Stimulated activated CD4-positive, alpha-beta T cell treated with anti-CD3 and anti-CD28 coated beads, Interleukin-1b, Interleukin-23, amount 100 ng/mL, for 24 hours (primary cell): ENCODE data around the gene ACER1.
"Not testable (repeated sequence)": the region's sequence is repeated elsewhere in the genome, so short reads cannot be mapped to it uniquely, and the experiment has no call there.

Experiments used
- DNase-seq, 4 experiments: peaks; one replicate each; pipeline ENCODE4 v3.0.0-alpha.2; 2020; ENCODE audit warnings: low read depth in 4 of 4, low spot score in 1 of 4

ACER1 gene

DNA sequence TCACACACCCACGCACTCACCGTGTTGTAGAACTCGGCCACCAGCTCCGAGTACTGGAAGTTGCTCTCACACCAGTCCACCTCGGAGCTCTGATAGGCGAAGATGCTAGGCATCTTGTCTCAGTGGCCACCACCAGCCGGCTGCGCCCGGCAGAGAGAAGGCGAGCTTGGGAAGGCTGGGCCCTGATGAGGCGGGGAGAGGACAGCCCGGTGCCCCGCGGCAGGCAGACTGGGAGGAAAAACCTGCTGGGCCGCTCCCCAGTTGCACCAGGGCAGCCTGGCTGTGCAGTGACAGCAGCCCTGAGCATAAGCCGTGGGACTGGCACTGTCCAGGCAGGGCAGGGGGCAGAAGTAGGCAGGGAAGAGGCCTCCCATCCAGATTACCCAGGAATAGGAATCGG, at the start of gene ACER1:
ACER1 (minus strand) TSS at position 174 of the 400 bp plus-strand sequence; CDS start at position 113, 61 bp downstream.
- DNase-seq, result no peak

DNA sequence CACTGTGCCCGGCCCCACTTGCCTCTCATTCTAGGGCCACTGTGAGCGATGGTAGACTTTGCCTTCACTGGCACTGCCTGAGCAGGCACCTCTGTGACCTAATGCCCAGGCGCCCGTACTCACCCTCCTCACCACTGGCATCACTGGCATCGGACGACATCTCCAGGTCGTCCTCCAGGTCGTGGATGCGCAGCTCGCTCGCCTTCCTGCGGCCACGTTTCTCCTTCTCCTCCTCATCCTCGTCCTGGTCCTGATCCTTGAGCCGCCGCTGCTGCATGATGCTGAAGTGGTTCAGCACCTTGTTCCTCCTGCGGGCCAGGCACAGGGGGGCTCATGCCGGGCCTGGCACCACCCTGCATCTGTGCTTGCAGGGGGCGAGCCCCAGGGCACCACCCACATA, 49.8 kb upstream of the ACER1 start:
- no peak for DNase-seq

DNA sequence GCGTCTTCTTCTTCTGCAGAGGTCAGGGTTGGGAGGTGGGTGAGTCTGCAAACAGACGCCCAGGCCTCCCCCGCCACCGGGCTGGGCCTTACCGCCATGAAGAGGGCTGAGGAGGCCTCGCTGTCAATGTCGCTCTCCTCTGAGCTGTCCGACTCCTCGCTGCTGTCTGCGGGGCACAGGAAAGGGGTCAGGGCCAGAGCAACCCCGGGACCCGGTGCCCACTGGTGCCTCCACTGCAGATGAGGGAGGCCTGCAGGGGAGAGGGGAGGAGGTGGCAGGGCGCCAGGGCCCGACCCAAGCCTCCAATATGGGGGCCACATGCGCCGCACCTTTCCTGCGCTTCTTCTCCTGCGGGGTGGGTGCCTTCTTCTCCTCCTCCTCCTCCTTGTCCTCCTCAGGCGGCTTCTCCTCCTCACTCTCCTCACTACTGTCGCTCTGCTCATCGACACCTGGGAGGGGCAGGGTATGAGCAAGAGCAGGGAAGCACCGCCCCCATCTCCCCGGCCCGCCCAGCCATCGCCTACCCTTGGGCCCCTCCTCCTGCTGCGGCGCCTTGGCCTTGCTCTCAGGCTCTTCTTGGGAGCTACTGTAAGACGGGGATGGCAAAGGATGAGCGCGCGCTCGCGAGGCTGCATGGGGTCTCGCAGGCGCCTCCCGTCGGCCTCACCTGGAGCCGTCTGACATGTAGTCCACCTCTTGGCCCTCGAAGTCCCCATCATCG, 47.8 kb upstream of the ACER1 start:
- DNase-seq, result no peak

DNA sequence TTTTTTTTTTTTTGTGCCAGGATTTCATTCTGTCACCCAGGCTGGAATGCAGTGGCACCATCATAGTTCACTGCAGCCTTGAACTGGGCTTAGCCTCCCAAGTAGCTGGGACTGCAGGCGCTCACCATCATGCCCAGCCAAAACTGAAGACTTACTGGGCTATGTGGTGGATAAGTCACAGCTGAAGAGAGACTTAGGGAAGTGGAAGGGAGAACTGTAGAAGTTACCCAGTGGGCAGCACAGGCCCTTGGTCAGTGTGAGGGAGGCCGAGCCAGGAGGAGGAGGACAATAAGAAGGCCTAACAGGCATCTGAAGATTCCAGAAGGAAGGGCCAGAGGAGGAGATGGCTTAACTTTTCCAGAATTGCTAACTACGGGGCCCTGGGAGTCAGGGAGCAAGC, 46.3 kb upstream of the ACER1 start:
- DNase-seq, result no peak

- DNase-seq, result no peak
Measured at GRCh38 chr19:6378486-6378885, 45.1 kb upstream of the ACER1 start.

DNA sequence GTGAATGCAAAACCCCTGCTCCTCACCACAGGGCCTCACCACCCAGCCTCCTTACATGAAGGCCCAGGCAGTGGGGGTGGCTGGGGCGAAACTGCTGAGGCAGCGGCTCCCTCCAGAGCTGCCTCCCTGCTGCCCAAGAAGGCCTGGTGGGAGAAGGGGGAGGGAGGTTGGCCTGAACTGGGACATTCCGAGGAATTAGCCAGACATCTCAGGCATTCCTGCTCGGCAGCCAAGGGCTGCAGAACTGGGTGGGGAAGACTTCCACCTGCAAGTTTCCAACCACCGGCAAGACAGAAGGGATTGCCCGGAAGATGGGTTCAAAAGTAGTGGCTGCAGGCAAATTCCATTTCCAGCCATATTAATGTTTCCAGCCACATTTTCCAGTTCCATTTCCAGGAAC, 44.6 kb upstream of the ACER1 start:
- no peak for DNase-seq

DNA sequence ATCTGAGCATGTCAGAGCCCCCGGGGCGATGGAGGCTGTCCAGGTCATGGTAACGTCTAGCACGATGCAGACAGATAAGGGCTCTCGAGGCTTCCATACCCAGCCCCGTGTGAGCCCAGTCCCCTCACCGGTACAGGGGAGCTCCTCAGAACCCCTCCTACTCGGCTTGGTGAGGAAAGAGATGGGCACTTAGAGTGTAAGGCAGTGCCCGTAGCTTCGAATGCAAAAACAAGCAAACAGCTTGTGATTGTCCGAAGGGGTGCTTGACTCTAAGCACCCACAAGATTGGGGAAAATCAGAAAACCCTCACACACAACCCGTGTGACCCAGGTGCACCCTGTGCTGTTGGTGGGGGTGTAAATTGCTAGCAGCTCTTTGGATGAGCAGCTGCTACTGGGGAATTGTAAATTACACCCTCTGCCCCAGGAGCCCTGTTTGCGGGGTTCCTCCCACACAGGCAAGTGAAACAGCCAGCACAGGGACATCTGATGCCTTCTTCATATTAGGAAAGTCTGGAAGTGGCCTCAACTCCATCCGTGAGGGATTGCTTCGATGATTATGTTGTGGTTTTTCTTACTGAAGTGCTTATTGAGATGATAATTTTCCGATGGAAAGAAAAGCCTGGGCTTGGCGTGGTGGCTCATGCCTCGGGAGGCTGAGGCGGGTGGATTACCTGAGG, 43.2 kb upstream of the ACER1 start:
- no peak for DNase-seq

DNA sequence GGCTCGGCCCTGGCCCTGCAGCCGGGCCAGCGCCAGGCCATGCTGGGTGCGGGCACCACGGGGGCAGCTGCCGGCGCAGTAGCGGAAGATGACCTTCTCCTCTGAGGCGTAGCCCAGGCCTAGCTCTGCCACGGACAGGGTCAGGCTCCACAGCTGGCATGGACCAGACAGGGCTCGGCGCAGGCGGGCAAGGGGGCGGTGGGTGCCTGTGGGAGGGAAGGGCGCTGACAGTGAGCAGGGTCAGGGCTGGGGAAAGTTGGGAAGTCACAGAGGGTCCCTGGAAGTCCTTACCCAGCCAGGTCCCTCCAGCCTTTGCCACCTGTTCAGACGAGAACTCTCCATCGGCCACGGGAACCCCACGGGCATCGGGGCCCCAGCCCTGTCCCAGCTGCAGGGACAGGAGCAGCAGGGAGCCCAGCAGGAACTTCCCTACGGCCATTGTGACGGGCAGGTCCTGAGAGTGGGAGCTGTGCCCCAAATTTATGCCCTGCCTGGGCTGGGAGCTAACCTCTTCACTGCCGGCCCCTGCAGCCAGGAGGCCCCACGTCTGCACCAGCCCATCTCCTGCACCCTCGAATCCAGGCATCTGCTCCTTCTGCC, 42.1 kb upstream of the ACER1 start, which contains the start of gene PSPN:
PSPN (minus strand) TSS at position 523 of the 600 bp plus-strand sequence; CDS start at position 439, 84 bp downstream.
- DNase-seq, result no peak

DNA sequence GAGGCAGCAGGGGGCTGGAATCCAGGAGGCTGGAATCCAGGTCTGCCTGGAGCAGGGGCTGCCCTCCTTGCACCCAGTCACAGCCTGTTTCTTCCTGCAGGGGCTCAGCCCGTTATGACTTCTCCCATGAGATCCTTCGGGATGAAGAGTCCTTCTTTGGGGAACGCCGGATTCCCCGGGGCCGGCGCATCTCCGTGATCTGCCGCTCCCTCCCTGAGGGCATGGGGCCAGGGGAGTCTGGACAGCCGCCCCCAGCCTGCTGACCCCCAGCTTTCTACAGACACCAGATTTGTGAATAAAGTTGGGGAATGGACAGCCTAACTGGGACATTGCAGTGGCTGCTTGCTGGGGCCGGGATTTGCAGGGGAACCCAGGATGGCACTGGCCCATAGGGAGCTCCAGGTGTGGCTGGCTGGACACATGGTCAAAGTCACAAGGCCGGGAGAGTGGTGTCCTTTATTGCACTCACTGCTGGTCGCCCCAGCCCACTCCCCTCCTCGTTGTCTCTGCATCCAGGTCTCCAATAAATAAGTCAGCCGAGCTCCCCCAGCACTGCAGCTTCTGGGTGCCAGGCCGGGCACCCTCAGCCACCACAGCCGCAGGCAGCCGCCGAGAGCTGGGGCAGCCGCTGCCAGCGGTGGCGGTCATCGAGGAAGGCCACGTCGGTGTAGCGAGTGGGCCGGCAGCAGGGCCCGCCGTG, 41.4 kb upstream of the ACER1 start:
- no peak for DNase-seq

- DNase-seq, result no peak
Measured at GRCh38 chr19:6374161-6374709, 40.8 kb upstream of the ACER1 start.

GRCh38 chr19:6373813-6374108, 40.3 kb upstream of the ACER1 start:
- DNase-seq, result no peak

GRCh38 chr19:6373096-6373812, 39.8 kb upstream of the ACER1 start:
- DNase-seq, result peak; percentile 99 to 100 (median 100)

DNA sequence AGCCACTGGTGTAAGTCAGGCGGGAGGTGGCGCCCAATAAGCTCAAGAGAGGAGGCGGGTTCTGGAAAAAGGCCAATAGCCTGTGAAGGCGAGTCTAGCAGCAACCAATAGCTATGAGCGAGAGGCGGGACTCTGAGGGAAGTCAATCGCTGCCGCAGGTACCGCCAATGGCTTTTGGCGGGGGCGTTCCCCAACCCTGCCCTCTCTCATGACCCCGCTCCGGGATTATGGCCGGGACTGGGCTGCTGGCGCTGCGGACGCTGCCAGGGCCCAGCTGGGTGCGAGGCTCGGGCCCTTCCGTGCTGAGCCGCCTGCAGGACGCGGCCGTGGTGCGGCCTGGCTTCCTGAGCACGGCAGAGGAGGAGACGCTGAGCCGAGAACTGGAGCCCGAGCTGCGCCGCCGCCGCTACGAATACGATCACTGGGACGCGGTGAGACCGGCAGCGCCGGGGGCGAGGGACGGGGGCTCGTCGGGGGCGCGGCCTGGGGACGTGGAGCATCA, 39.2 kb upstream of the ACER1 start, which contains the start of gene ALKBH7:
ALKBH7 (plus strand) TSS at position 201 of the 502 bp plus-strand sequence; CDS start at position 228, 27 bp downstream.
- DNase-seq, result peak; percentile 85 to 96 (median 92)

DNA sequence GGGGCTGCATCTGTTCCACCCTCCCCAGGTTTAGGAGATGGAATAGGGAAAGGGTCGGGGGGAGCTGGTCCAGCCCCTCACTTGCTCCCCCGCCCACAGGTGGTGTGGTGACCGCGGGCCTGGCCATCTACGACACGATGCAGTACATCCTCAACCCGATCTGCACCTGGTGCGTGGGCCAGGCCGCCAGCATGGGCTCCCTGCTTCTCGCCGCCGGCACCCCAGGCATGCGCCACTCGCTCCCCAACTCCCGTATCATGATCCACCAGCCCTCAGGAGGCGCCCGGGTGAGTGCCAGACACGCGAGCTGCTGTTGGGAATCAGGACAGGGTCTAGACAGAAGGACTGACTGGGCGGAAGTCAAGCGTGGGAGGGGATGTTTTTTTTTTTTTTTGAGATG, 30.9 kb upstream of the ACER1 start:
- DNase-seq, result no peak

GRCh38 chr19:6362351-6362801, 29.0 kb upstream of the ACER1 start:
- DNase-seq, result peak in 1 of 4 experiments; percentile 13

DNA sequence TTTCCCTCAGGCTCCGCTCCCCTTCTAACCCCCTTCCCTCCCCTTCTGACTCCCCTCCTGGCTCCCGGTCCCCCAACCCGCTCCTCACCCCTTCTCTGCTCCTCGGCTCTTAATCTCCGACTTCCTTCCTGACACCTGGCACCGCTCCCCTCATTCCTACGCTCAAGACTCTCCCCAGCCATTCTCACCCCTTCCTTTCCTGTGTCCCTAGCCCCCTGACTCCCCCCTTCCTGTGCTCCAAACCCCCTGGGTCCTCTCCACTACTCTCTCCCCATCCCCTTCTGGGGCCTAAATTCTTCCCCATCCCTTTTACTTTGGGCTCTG, 28.6 kb upstream of the ACER1 start:
- DNase-seq, result no peak

- not testable (repeated sequence) for DNase-seq
Measured at GRCh38 chr19:6360857-6361216, 27.4 kb upstream of the ACER1 start.

- not testable (repeated sequence) for DNase-seq
Measured at GRCh38 chr19:6360445-6360844, 27.0 kb upstream of the ACER1 start.

DNA sequence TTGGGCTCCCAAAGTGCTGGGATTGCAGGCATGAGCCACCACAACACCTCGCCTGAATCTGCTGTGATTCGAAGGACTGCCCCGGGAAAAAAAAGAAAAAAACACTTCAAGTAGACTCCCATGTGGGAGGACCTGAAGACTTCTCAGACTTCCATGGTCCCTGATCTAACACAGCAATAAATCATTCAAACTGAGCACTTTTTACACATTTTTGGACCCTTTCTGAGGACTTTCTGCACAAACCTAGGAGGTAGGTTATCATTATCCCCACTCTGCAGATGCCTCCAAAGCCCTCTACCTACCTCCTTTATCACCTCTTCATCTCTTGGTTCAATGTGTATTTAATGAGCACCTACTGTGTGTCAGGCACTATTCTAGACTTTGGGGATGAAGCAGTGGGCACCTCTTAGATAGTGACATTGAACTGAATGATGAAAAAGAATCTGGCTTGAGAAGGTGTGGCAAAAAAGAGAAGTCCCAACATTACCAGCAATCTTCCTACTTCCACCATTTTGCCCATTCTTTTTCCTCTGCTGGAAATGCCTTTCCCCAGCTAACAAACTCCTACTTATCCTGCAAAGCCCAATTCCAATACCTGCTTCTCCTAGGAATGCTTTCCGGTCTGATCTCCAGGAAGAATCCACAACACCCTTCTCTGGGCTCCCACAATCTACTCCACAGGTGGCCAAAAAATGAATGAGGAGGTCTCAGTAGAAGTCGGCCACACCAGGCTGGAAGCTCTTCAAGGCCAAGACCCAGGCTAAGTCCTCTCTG, 26.3 kb upstream of the ACER1 start:
- DNase-seq, result no peak

DNA sequence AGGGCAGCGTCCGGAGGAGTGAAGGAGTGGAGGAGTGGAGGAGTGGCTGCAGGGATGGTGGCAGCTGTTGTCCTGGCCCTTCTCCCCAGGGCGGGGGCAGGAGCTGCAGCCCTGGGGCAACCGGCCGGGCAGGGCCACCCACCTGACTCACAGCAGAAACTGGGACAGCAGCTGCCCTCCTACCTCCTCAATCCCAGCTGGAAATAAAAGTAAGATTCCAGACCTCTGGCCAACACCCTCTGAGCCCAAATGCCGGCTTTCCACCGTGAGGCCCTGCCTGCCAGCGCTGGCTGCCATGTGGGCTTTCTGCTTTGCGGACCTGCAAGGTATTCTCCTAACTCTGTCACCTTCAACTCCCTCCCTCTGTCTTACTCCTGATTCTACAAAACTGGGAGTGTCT, 24.6 kb upstream of the ACER1 start:
- DNase-seq, result no peak
